ENCODE results near the gene ADAMTS10. TPM values are rescaled to one million over a fixed set of nuclear protein-coding genes. Genes with fewer than 3 reads are reported as not detected.

The ADAMTS10 gene
- total RNA-seq, 1 donor from 2014 or later: 11.5 TPM

GRCh38 chr19:8592231-8593009 is 18.1 kb downstream of the ADAMTS10 start:
- Histone ChIP-seq H3K9me3 (replicated peaks) (peaks cover 8% of the 10 kb centered on the region), H3K4me1 (peaks cover 27% of the 10 kb centered on the region), H3K36me3 (peaks cover 8% of the 10 kb centered on the region), H3K27ac (replicated peaks) (peak overlapping the region; percentile 37), H3K4me3 (peak overlapping the region; percentile 61), H3K27me3 (ENCODE audit: low read depth) (peaks cover 45% of the 10 kb centered on the region)
- DNase-seq: peak; percentile 95
- intact Hi-C loops (cut with micrococcal nuclease): no loop called here
- no peak for TF ChIP-seq CTCF (IDR thresholded peaks at IDR 0.05; ENCODE audit: borderline replicate concordance)

- Histone ChIP-seq H3K4me3 (no peak overlapping the region), H3K9me3 (replicated peaks) (peaks cover 8% of the 10 kb centered on the region), H3K27me3 (ENCODE audit: low read depth) (peaks cover 71% of the 10 kb centered on the region), H3K36me3 (peaks cover 14% of the 10 kb centered on the region), H3K4me1 (peaks cover 17% of the 10 kb centered on the region), H3K27ac (replicated peaks) (no peak overlapping the region)
- TF ChIP-seq CTCF (IDR thresholded peaks at IDR 0.05; ENCODE audit: borderline replicate concordance): no peak
- intact Hi-C loops (cut with micrococcal nuclease): no loop called here
- no peak for DNase-seq
Measured at GRCh38 chr19:8589177-8589714, 21.3 kb downstream of the ADAMTS10 start.

- TF ChIP-seq CTCF (IDR thresholded peaks at IDR 0.05; ENCODE audit: borderline replicate concordance): peak; percentile 65
- Histone ChIP-seq H3K27ac (replicated peaks) (no peak overlapping the region), H3K9me3 (replicated peaks) (no peaks in the 10 kb centered on the region), H3K4me1 (no peaks in the 10 kb centered on the region), H3K4me3 (no peak overlapping the region), H3K36me3 (peaks cover 14% of the 10 kb centered on the region), H3K27me3 (ENCODE audit: low read depth) (peaks cover 45% of the 10 kb centered on the region)
- peak; percentile 42 for DNase-seq
- intact Hi-C loops (cut with micrococcal nuclease): no loop called here
Measured at GRCh38 chr19:8585894-8586750, 24.4 kb downstream of the ADAMTS10 start.

- Histone ChIP-seq H3K9me3 (replicated peaks) (no peaks in the 10 kb centered on the region), H3K27ac (replicated peaks) (no peak overlapping the region), H3K4me1 (peaks cover 5% of the 10 kb centered on the region), H3K36me3 (peaks cover 14% of the 10 kb centered on the region), H3K4me3 (no peak overlapping the region), H3K27me3 (ENCODE audit: low read depth) (peaks cover 44% of the 10 kb centered on the region)
- intact Hi-C loops (cut with micrococcal nuclease): no loop called here
- DNase-seq: no peak
- TF ChIP-seq CTCF (IDR thresholded peaks at IDR 0.05; ENCODE audit: borderline replicate concordance): no peak
Measured at GRCh38 chr19:8584965-8585893, 25.3 kb downstream of the ADAMTS10 start.
